Keratinocyte (primary cell): ENCODE results near the gene MRPL3. TPM values are rescaled to one million over a fixed set of nuclear protein-coding genes. Genes with fewer than 3 reads are reported as not detected.
A peak's percentile ranks its signal among the peaks of the same experiment; 100 is the strongest.

Experiments
- DNase-seq: peaks from one replicate; pipeline ENCODE4 v3.0.0-alpha.2; 2011; ENCODE audit warnings: low read depth, missing footprints, low spot score
- FAIRE-seq: peaks from 2 replicates; lab custom pipeline; 2011; peaks lifted over from hg19 to GRCh38; lab: Jason Lieb, UNC
- H2AFZ ChIP-seq: 2 replicates; pipeline ENCODE4 v1.6.0; 2012; ENCODE audit warnings: low read length, control low read depth, inconsistent platforms; ENCODE audit not compliant: control insufficient read depth
- H3K27ac ChIP-seq: 2 replicates; pipeline ENCODE4 v1.5.1; 2011; ENCODE audit warnings: low read length; ENCODE audit not compliant: control insufficient read depth, insufficient read depth
- H3K27me3 ChIP-seq: 3 replicates; pipeline ENCODE4 v1.6.0; 2011; ENCODE audit warnings: low read length; ENCODE audit not compliant: control insufficient read depth, insufficient read depth; ENCODE audit errors: extremely low read depth
- H3K36me3 ChIP-seq, 2 experiments: 2 replicates in 1 of 2; 3 replicates in 1 of 2; pipeline ENCODE4 v1.5.1; 2011; ENCODE audit warnings: low read length in 2 of 2, mild to moderate bottlenecking in 1 of 2; ENCODE audit not compliant: control insufficient read depth in 2 of 2, insufficient read depth in 2 of 2; ENCODE audit errors: extremely low read depth in 1 of 2
- H3K4me1 ChIP-seq: 3 replicates; pipeline ENCODE4 v1.5.1; 2011; ENCODE audit warnings: low read length; ENCODE audit not compliant: control insufficient read depth, insufficient read depth; ENCODE audit errors: extremely low read depth
- H3K4me2 ChIP-seq: 3 replicates; pipeline ENCODE4 v1.6.0; 2011; ENCODE audit warnings: low read depth, low read length; ENCODE audit not compliant: control insufficient read depth, insufficient read depth; ENCODE audit errors: extremely low read depth
- H3K4me3 ChIP-seq, 3 experiments: fragments of 200-600 bp in 1 of 3; sonication (generic) in 1 of 3; 2 replicates in 2 of 3; 3 replicates in 1 of 3; pipeline ENCODE4 v1.5.1; 2011 to 2016; ENCODE audit warnings: low read length in 3 of 3, mild to moderate bottlenecking in 3 of 3, control low read depth in 2 of 3, inconsistent platforms in 1 of 3, low read depth in 1 of 3, mixed read lengths in 1 of 3, mixed run types in 1 of 3, moderate library complexity in 1 of 3; ENCODE audit not compliant: control insufficient read depth in 2 of 3, insufficient read depth in 2 of 3; ENCODE audit errors: extremely low read depth in 1 of 3
- H3K79me2 ChIP-seq: 2 replicates; pipeline ENCODE4 v1.6.0; 2012; ENCODE audit warnings: low read length; ENCODE audit not compliant: control insufficient read depth, insufficient read depth
- H3K9ac ChIP-seq: 3 replicates; pipeline ENCODE4 v1.6.0; 2011; ENCODE audit warnings: low read length; ENCODE audit not compliant: control insufficient read depth, insufficient read depth; ENCODE audit errors: extremely low read depth
- H3K9me1 ChIP-seq: 3 replicates; pipeline ENCODE4 v1.6.0; 2011; ENCODE audit warnings: low read length; ENCODE audit not compliant: control insufficient read depth, insufficient read depth; ENCODE audit errors: extremely low read depth
- H3K9me3 ChIP-seq: 2 replicates; pipeline ENCODE4 v1.5.1; 2012; ENCODE audit warnings: low read depth, low read length; ENCODE audit not compliant: control insufficient read depth
- H4K20me1 ChIP-seq: 3 replicates; pipeline ENCODE4 v1.6.0; 2011; ENCODE audit warnings: low read length; ENCODE audit not compliant: control insufficient read depth, insufficient read depth; ENCODE audit errors: extremely low read depth
- CTCF ChIP-seq, 3 experiments: IDR thresholded peaks in 1 of 3; conservative IDR thresholded peaks in 1 of 3; optimal IDR thresholded peaks in 1 of 3; 2 replicates in 2 of 3; 3 replicates in 1 of 3; pipeline versions ENCODE3 to v1.5.1; 2011; ENCODE audit warnings: low read length in 3 of 3, mild to moderate bottlenecking in 3 of 3, moderate library complexity in 2 of 3, control low read depth in 1 of 3, inconsistent platforms in 1 of 3; ENCODE audit not compliant: insufficient read depth in 2 of 3; ENCODE audit errors: extremely low read depth in 1 of 3
- EZH2 ChIP-seq: IDR thresholded peaks from one replicate; pipeline ENCODE4 v1.6.1; 2012; ENCODE audit warnings: inconsistent platforms, mild to moderate bottlenecking, low read length, moderate library complexity
- dilution Hi-C: fragments of 300-500 bp; cut with MboI; formaldehyde crosslinking; loops from one replicate; pipeline ENCODE4 v1.7.0; 2020; ENCODE audit warnings: low sequenced_read_pairs; ENCODE audit not compliant: extremely low pct_ligation_motif_present
- polyA plus RNA-seq, 5 experiments: library from polyadenylated mRNA; depleted of rRNA in 3 of 5; stranded (reverse) in 3 of 5; stranded (forward) in 1 of 5; unstranded in 1 of 5; fragments of >200 nt; gene quantifications; 1 replicate in 1 of 5; 2 replicates in 3 of 5; 3 replicates in 1 of 5; pipeline versions ENCODE4 v1.2.1 to v1.2.3, GENCODE V29; 2011 to 2012; ENCODE audit warnings: missing spikeins in 2 of 5, low read depth in 1 of 5, low replicate concordance in 1 of 5

Gene MRPL3
- polyA plus RNA-seq, 1 donor (not counting 4 experiments of a cell fraction or from before 2014, with no cell fraction given): 228 TPM

- Histone ChIP-seq H3K4me1 (no peaks in the 10 kb centered on the region), H3K27me3 (peaks cover 10% of the 10 kb centered on the region), H3K4me2 (peak overlapping the region; percentile 51), H3K79me2 (no peaks in the 10 kb centered on the region), H4K20me1 (no peaks in the 10 kb centered on the region), H3K4me3 (peak overlapping the region in 1 of 3 experiments; percentile 21), H3K36me3 (no peaks in the 10 kb centered on the region), H3K9me3 (no peaks in the 10 kb centered on the region), H3K9ac (no peak overlapping the region), H3K27ac (no peak overlapping the region), H2AFZ (peak overlapping the region; percentile 49), H3K9me1 (no peaks in the 10 kb centered on the region)
- no peak for DNase-seq
- no peak for FAIRE-seq
- dilution Hi-C loops: no loop called here
- TF ChIP-seq EZH2 (no peak), CTCF (optimal IDR thresholded peaks at IDR 0.05 in 1 of 3, IDR thresholded peaks at IDR 0.05 in 1 of 3, conservative IDR thresholded peaks at IDR 0.05 in 1 of 3; ENCODE audit: extremely low read depth in 1 of 3, insufficient read depth in 2 of 3, low read length in 3 of 3) (peak in 2 of 3 experiments; percentile 46 to 73)
Measured at GRCh38 chr3:131526801-131527347, 24.1 kb upstream of the MRPL3 start.

GRCh38 chr3:131518680-131519079 is 15.9 kb upstream of the MRPL3 start:
- Histone ChIP-seq H4K20me1 (no peaks in the 10 kb centered on the region), H3K79me2 (no peaks in the 10 kb centered on the region), H2AFZ (no peak overlapping the region), H3K9ac (no peak overlapping the region), H3K9me3 (no peaks in the 10 kb centered on the region), H3K4me1 (no peaks in the 10 kb centered on the region), H3K4me3 (no peak overlapping the region), H3K4me2 (no peak overlapping the region), H3K36me3 (no peaks in the 10 kb centered on the region), H3K27me3 (peaks cover 3% of the 10 kb centered on the region), H3K27ac (no peak overlapping the region), H3K9me1 (no peaks in the 10 kb centered on the region)
- DNase-seq: no peak
- dilution Hi-C loops: no loop called here
- FAIRE-seq: no peak
- TF ChIP-seq CTCF (optimal IDR thresholded peaks at IDR 0.05 in 1 of 3, IDR thresholded peaks at IDR 0.05 in 1 of 3, conservative IDR thresholded peaks at IDR 0.05 in 1 of 3; ENCODE audit: extremely low read depth in 1 of 3, insufficient read depth in 2 of 3, low read length in 3 of 3) (no peak), EZH2 (no peak)
